ENCODE results near the gene PRSS23.
"Not testable (repeated sequence)": the region's sequence is repeated elsewhere in the genome, so short reads cannot be mapped to it uniquely, and the experiment has no call there.

The PRSS23 gene

DNA sequence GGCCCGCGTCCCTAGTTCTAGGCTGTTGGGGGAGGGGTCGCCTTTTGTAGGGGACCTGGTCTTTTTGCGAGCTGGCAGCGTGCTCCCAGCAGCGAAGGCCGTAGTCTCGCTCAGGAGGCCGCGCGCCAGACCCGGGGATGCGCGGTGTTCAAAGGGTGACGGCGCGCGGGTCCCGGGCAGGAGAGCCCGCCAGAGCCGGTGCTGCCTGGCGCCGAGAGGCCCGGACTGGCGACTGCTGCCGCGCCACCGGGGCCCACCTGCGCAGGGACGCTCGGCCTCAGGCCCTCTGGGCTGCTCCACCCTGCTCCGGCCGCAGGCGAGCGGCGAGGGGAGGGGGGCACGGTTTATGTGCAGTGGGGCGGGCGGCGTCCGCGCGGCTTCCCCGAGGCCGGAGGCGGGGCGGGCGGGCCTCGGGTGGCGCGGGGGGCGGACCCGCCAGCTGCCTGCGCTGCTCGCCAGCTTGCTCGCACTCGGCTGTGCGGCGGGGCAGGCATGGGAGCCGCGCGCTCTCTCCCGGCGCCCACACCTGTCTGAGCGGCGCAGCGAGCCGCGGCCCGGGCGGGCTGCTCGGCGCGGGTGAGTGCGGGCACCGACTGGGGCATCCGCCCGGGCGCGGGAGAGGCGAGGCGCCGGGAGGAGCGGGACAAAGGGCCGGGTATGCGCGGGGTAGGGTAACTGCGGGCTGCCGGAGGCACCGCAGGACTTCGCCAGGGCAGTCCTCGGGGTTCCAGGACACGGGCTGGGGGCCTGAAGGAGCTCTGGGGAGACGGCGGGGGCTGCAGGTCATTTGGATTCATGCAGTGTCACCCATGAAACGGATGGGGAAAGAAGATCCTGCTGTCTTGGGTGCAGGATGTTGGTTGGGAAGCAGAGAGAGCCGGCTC lies at the start of gene PRSS23:
PRSS23 (plus strand) TSS at position 467 of the 884 bp plus-strand sequence. CDS start 7,102 bp downstream, outside the sequence.
- in situ Hi-C loops (cut with MboI; ENCODE audit: low sequenced_read_pairs): loop anchor here (25.0 kb wide), 2 partner anchors 338 to 1213 kb away; no protein-coding TSS in a partner anchor

GRCh38 chr11:86753459-86753858 lies 46.9 kb upstream of the PRSS23 start:
- in situ Hi-C loops (cut with MboI; ENCODE audit: low sequenced_read_pairs): no loop called here

- in situ Hi-C loops (cut with MboI; ENCODE audit: low sequenced_read_pairs): no loop called here
These were observed 45.2 kb upstream of the PRSS23 start for GRCh38 chr11:86755146-86755545.

GRCh38 chr11:86758171-86758570 lies 42.2 kb upstream of the PRSS23 start:
- in situ Hi-C loops (cut with MboI; ENCODE audit: low sequenced_read_pairs): no loop called here

DNA sequence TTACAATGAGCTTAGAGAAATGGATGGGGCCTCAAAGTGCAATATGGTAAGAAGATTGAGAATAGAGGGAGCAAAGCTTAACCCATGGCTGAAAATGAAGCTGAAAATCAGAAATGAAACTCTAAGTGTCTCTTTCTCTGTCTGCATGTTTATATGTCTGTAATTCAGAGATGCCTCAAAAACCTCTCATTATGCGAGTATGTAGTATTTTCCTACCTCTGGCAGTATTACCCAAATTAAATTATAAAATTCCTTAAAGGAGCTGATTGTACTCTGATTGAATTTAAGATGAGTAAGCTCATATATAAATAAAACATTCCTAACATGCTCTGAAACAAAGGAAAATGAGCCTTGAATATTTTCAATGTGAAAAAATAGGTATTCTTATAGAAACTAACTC lies 39.8 kb upstream of the PRSS23 start:
- in situ Hi-C loops (cut with MboI; ENCODE audit: low sequenced_read_pairs): no loop called here

DNA sequence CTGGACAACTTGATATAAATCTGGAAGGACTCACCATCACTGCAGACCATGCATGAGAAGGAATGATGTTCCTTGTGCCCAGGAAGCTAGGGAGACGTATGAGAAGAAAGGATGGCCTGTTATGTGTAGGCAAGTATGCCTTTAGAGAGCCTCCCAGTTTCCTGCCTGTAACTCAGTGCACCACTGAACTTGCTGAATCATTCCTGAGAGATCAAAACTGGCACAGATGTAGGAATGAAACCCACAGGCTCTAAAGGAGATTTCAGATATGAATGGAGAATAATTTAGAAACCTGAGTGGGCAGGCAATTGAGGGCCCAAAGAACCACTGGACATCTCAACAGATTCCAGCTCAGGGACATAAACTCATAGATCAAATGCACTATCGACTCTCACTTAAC lies 38.4 kb upstream of the PRSS23 start:
- in situ Hi-C loops (cut with MboI; ENCODE audit: low sequenced_read_pairs): no loop called here

DNA sequence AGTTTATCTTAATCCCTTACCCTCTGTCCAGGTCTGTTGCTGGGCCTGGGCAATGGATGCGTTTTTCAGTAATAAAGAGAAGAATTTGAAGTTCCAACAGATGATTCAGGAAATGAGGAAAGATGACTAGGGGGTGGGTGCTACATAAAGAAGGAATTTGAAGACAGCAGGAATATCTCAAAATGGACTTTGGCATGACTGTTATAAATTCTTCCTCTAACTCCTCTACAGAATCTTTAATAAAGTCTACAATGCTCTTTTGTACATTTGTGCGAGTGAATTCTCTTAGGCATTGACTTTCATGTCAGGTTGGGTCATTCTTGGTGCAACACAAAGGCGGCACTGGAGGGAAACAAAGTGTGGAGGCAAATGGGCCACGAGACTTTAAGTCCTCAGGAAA lies 35.1 kb upstream of the PRSS23 start:
- in situ Hi-C loops (cut with MboI; ENCODE audit: low sequenced_read_pairs): no loop called here

GRCh38 chr11:86765878-86766277 lies 34.5 kb upstream of the PRSS23 start:
- in situ Hi-C loops (cut with MboI; ENCODE audit: low sequenced_read_pairs): no loop called here

DNA sequence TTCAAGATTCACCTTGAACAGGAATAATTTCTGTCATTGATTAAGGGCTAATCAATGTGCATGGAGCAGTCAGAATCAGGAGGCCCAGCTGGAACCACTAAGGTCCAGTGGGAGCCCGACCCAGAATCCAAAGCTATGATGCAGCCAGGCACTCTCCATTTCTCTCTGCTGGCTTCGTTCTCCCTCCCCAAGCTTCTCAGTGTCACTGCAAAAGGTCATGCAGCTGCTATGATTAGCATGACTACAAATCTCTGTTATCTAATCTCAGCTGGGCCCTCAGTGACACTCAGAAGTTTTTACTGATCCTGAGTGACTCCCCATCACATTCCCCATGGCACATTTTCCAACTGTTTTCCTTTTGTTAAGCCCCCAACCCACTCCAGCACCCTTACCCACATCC lies 31.1 kb upstream of the PRSS23 start:
- in situ Hi-C loops (cut with MboI; ENCODE audit: low sequenced_read_pairs): no loop called here

DNA sequence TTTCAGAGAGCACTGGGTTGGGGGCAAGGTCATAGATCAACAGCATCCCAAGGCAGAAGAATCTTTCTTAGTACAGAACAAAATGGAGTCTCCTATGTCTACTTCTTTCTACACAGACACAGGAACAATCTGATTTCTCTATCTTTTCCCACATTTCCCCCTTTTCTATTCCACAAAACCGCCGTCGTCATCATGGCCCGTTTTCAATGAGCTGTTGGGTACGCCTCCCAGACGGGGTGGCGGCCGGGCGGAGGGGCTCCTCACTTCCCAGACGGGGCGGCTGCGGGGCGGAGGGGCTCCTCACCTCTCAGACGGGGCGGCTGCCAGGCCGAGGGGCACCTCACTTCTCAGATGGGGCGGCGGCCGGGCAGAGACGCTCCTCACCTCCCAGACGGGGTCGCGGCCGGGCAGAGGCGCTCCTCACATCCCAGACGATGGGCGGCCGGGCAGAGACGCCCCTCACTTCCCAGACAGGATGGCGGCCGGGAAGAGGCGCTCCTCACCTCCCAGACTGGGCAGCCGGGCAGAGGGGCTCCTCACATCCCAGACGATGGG lies 29.8 kb upstream of the PRSS23 start:
- in situ Hi-C loops (cut with MboI; ENCODE audit: low sequenced_read_pairs): not testable (repeated sequence)

GRCh38 chr11:86772999-86773398 lies 27.3 kb upstream of the PRSS23 start:
- in situ Hi-C loops (cut with MboI; ENCODE audit: low sequenced_read_pairs): no loop called here

- in situ Hi-C loops (cut with MboI; ENCODE audit: low sequenced_read_pairs): no loop called here
These were observed 26.7 kb upstream of the PRSS23 start for GRCh38 chr11:86773513-86774252.

DNA sequence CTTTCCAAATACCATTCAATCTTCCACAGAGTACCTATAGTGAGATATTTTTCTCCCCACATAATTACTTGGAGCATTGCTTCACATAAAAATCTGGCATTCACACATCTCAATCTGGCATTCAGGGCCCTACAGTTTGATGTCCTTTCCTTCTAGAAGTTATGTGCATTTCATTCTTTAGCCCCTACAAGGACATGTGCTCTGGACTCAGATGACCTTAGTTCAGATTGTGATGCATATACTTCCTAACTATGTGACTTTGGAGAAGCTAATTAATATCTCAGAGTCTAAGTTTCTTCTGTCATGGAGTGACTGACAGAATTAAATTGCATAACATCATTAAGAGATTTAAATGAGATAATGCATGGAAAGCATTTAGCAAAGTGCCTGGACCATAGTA lies 25.9 kb upstream of the PRSS23 start:
- in situ Hi-C loops (cut with MboI; ENCODE audit: low sequenced_read_pairs): no loop called here

- in situ Hi-C loops (cut with MboI; ENCODE audit: low sequenced_read_pairs): no loop called here
These were observed 25.0 kb upstream of the PRSS23 start for GRCh38 chr11:86775361-86775760.

GRCh38 chr11:86781546-86781945 lies 18.8 kb upstream of the PRSS23 start:
- in situ Hi-C loops (cut with MboI; ENCODE audit: low sequenced_read_pairs): no loop called here

GRCh38 chr11:86782742-86783141 lies 17.6 kb upstream of the PRSS23 start:
- in situ Hi-C loops (cut with MboI; ENCODE audit: low sequenced_read_pairs): no loop called here

- in situ Hi-C loops (cut with MboI; ENCODE audit: low sequenced_read_pairs): no loop called here
These were observed 16.7 kb upstream of the PRSS23 start for GRCh38 chr11:86783661-86784060.

- in situ Hi-C loops (cut with MboI; ENCODE audit: low sequenced_read_pairs): no loop called here
These were observed 16.1 kb upstream of the PRSS23 start for GRCh38 chr11:86784241-86784681.

DNA sequence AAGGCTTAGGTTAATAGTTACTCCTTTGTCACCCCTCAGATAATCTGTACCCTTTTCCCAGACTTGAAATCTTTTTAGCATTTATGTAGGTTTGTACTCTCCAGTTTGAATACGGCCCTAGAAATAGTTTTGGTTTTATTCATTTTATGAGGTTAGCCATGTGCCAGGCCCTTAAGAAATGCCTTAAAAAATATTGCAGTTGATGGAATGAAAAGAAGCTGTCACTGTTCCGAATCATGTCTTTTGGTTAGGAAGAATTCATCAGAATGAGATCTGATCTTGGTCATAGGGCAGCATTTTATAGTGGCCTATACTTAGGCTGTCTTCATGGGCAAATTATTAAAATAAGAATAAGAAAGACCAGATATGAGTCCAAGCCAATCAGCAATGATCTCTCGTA lies 14.8 kb upstream of the PRSS23 start:
- in situ Hi-C loops (cut with MboI; ENCODE audit: low sequenced_read_pairs): no loop called here

- in situ Hi-C loops (cut with MboI; ENCODE audit: low sequenced_read_pairs): no loop called here
These were observed 13.3 kb upstream of the PRSS23 start for GRCh38 chr11:86787018-86787536.

GRCh38 chr11:86787656-86788055 lies 12.7 kb upstream of the PRSS23 start:
- in situ Hi-C loops (cut with MboI; ENCODE audit: low sequenced_read_pairs): no loop called here

Measured in HL-60/S4 treated with retinoic acid at 250 ng/mL for 4 days and 3 days (cell line).